ENCODE results near the gene LGI2.

Gene LGI2

GRCh38 chr4:25012655-25013054 lies 18.1 kb downstream of the LGI2 start:
- no peak overlapping the region for H3K9ac ChIP-seq (ENCODE audit: low read length)
- H3F3A ChIP-seq (ENCODE audit: insufficient read depth): no peaks in the 10 kb centered on the region
- TF ChIP-seq, protein P1, sequence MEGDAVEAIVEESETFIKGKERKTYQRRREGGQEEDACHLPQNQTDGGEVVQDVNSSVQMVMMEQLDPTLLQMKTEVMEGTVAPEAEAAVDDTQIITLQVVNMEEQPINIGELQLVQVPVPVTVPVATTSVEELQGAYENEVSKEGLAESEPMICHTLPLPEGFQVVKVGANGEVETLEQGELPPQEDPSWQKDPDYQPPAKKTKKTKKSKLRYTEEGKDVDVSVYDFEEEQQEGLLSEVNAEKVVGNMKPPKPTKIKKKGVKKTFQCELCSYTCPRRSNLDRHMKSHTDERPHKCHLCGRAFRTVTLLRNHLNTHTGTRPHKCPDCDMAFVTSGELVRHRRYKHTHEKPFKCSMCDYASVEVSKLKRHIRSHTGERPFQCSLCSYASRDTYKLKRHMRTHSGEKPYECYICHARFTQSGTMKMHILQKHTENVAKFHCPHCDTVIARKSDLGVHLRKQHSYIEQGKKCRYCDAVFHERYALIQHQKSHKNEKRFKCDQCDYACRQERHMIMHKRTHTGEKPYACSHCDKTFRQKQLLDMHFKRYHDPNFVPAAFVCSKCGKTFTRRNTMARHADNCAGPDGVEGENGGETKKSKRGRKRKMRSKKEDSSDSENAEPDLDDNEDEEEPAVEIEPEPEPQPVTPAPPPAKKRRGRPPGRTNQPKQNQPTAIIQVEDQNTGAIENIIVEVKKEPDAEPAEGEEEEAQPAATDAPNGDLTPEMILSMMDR (IDR thresholded peaks at IDR 0.05; ENCODE audit: insufficient read depth, low read length, poor library complexity, severe bottlenecking): no peak
- TF ChIP-seq EZH2phosphoT487 (conservative IDR thresholded peaks at IDR 0.05; ENCODE audit: low read length): no peak
- H2AFZ ChIP-seq (ENCODE audit: low read depth, low read length, severe bottlenecking): no peak overlapping the region
- H3K9me3 ChIP-seq (ENCODE audit: insufficient read depth, low read length): no peaks in the 10 kb centered on the region
- H3K9me2 ChIP-seq (replicated peaks; ENCODE audit: insufficient read depth, low read length): no peaks in the 10 kb centered on the region
- no peak overlapping the region for H3K4me3 ChIP-seq (ENCODE audit: insufficient read depth, low read length, poor library complexity, severe bottlenecking)
- no peak overlapping the region for H3K4me2 ChIP-seq (ENCODE audit: low read depth, low read length, poor library complexity, severe bottlenecking)
- no peaks in the 10 kb centered on the region for H3K79me2 ChIP-seq (ENCODE audit: insufficient read depth, low read length)
- no peaks in the 10 kb centered on the region for H3K27me3 ChIP-seq (ENCODE audit: low read length)
- no peaks in the 10 kb centered on the region for H3K36me3 ChIP-seq (ENCODE audit: low read length)
- no peak overlapping the region for H3K27ac ChIP-seq (ENCODE audit: low read depth, low read length)
- H4K20me1 ChIP-seq (ENCODE audit: low read depth, low read length): no peaks in the 10 kb centered on the region

DNA sequence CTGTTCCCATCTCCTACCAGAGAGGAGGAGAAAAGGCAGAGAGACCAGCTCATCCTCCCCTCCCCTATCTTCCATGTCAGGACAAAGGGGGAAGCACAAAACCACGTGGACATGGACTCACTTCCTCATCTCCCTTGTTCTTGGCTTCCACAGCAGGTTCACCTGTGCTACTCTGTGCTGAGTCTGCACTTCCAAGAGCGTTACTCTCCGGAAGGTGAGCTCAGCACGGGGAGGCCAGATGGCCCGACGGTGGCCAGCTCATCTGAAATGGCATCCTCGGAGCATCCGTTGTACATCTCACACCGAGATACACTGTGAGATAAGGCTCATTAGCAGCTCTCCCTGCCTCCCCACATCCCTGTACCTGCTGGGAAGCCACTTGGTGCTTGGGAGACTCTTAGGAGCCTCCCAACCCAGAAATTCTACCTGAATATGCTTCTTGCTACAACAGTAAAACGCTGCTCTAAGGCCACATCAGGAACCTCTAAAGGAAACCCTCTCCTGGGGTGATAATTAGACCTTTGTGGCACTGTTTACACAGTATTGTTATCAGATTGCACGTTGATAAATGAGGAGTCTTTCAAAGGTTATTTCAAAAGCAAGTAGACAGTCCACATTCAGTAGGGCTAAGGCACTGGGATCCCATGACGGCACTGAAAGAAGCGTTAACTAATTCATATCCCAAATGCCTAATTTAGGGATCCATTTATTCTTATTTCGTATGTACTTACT lies 19.4 kb downstream of the LGI2 start:
- H3K9me2 ChIP-seq (replicated peaks; ENCODE audit: insufficient read depth, low read length): no peaks in the 10 kb centered on the region
- H2AFZ ChIP-seq (ENCODE audit: low read depth, low read length, severe bottlenecking): no peak overlapping the region
- H3F3A ChIP-seq (ENCODE audit: insufficient read depth): no peaks in the 10 kb centered on the region
- no peaks in the 10 kb centered on the region for H3K27me3 ChIP-seq (ENCODE audit: low read length)
- H3K27ac ChIP-seq (ENCODE audit: low read depth, low read length): no peak overlapping the region
- no peak overlapping the region for H3K4me3 ChIP-seq (ENCODE audit: insufficient read depth, low read length, poor library complexity, severe bottlenecking)
- H3K9ac ChIP-seq (ENCODE audit: low read length): no peak overlapping the region
- no peaks in the 10 kb centered on the region for H4K20me1 ChIP-seq (ENCODE audit: low read depth, low read length)
- TF ChIP-seq, protein P1 (IDR thresholded peaks at IDR 0.05; ENCODE audit: insufficient read depth, low read length, poor library complexity, severe bottlenecking): no peak
- TF ChIP-seq EZH2phosphoT487 (conservative IDR thresholded peaks at IDR 0.05; ENCODE audit: low read length): no peak
- no peak overlapping the region for H3K4me2 ChIP-seq (ENCODE audit: low read depth, low read length, poor library complexity, severe bottlenecking)
- no peaks in the 10 kb centered on the region for H3K79me2 ChIP-seq (ENCODE audit: insufficient read depth, low read length)
- no peaks in the 10 kb centered on the region for H3K36me3 ChIP-seq (ENCODE audit: low read length)
- no peaks in the 10 kb centered on the region for H3K9me3 ChIP-seq (ENCODE audit: insufficient read depth, low read length)

GRCh38 chr4:25007598-25007997 lies 23.1 kb downstream of the LGI2 start:
- no peak for TF ChIP-seq EZH2phosphoT487 (conservative IDR thresholded peaks at IDR 0.05; ENCODE audit: low read length)
- TF ChIP-seq, protein P1 (IDR thresholded peaks at IDR 0.05; ENCODE audit: insufficient read depth, low read length, poor library complexity, severe bottlenecking): no peak
- H3F3A ChIP-seq (ENCODE audit: insufficient read depth): no peaks in the 10 kb centered on the region
- no peaks in the 10 kb centered on the region for H3K9me3 ChIP-seq (ENCODE audit: insufficient read depth, low read length)
- no peak overlapping the region for H3K9ac ChIP-seq (ENCODE audit: low read length)
- H3K4me2 ChIP-seq (ENCODE audit: low read depth, low read length, poor library complexity, severe bottlenecking): no peak overlapping the region
- no peak overlapping the region for H2AFZ ChIP-seq (ENCODE audit: low read depth, low read length, severe bottlenecking)
- H3K4me3 ChIP-seq (ENCODE audit: insufficient read depth, low read length, poor library complexity, severe bottlenecking): no peak overlapping the region
- no peak overlapping the region for H3K27ac ChIP-seq (ENCODE audit: low read depth, low read length)
- H3K36me3 ChIP-seq (ENCODE audit: low read length): no peaks in the 10 kb centered on the region
- H3K27me3 ChIP-seq (ENCODE audit: low read length): no peaks in the 10 kb centered on the region
- H3K79me2 ChIP-seq (ENCODE audit: insufficient read depth, low read length): no peaks in the 10 kb centered on the region
- H4K20me1 ChIP-seq (ENCODE audit: low read depth, low read length): no peaks in the 10 kb centered on the region
- H3K9me2 ChIP-seq (replicated peaks; ENCODE audit: insufficient read depth, low read length): no peaks in the 10 kb centered on the region

Measured in SU-DHL-6 (cell line).